Measurements from ENCODE around the gene IQCF6.

DNA sequence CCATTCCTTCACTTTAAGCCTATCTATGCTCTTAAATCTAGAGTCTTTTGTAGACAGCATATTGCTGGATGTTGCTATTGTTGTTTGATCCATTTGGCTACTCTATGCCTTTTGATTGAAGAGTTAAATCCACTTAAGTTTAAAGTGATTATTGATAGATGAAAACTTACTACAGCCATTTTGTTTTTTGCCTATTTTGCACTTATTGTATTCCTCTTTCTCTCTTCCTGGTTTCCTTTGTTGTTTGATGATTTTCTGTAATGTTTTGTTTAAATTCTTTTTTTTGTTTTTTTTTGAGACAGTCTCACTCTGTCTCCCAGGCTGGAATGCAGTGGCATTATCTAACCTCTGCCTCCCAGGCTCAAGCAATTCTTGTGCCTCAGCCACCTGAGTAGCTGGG, 19.8 kb downstream of the IQCF6 start:
- TF ChIP-seq CTCF (IDR thresholded peaks at IDR 0.05) (no peak), EP300 (IDR thresholded peaks at IDR 0.05) (no peak)

Measured in gastroesophageal sphincter (tissue), 3 donors.